IPS DF 4.7 (cell line): ENCODE data around the gene AKTIP.

Experiments used
- DNase-seq: peaks from one replicate; pipeline ENCODE4 v3.0.0-alpha.2; 2013; ENCODE audit warnings: low spot score; ENCODE audit errors: extremely low read depth

The AKTIP gene

GRCh38 chr16:53482123-53482522, 20.9 kb downstream of the AKTIP start:
- DNase-seq: no peak

- DNase-seq: no peak
These were observed 22.6 kb downstream of the AKTIP start for GRCh38 chr16:53480394-53480793.

GRCh38 chr16:53478965-53479364, 24.0 kb downstream of the AKTIP start:
- no peak for DNase-seq

GRCh38 chr16:53476867-53477266, 26.1 kb downstream of the AKTIP start:
- DNase-seq: no peak

GRCh38 chr16:53465606-53466280, 37.3 kb downstream of the AKTIP start:
- DNase-seq: no peak

- DNase-seq: no peak
These were observed 44.4 kb downstream of the AKTIP start for GRCh38 chr16:53458635-53459034.

GRCh38 chr16:53457670-53458069, 45.3 kb downstream of the AKTIP start:
- DNase-seq: no peak

GRCh38 chr16:53456625-53457024, 46.4 kb downstream of the AKTIP start:
- no peak for DNase-seq

- DNase-seq: no peak
These were observed 49.1 kb downstream of the AKTIP start for GRCh38 chr16:53453928-53454327.

GRCh38 chr16:53449816-53450517, 53.0 kb downstream of the AKTIP start:
- no peak for DNase-seq

- DNase-seq: no peak
These were observed 56.9 kb downstream of the AKTIP start for GRCh38 chr16:53446090-53446489.

GRCh38 chr16:53445534-53445933, 57.5 kb downstream of the AKTIP start:
- DNase-seq: no peak
